GM13976 (cell line): Measurements from ENCODE around the gene HUWE1.
A peak's percentile ranks its signal among the peaks of the same experiment; 100 is the strongest.

ENCODE experiments used
- DNase-seq: peaks from one replicate; pipeline ENCODE4 v3.0.0; 2012; ENCODE audit warnings: low spot score
- CTCF ChIP-seq: IDR thresholded peaks from 2 replicates; pipeline ENCODE4 v1.5.1; 2012; ENCODE audit warnings: borderline replicate concordance, mild to moderate bottlenecking; ENCODE audit not compliant: insufficient read depth; ENCODE audit errors: extremely low read depth, missing control alignments, control extremely low read depth
- in situ Hi-C: fragments of 300-500 bp; cut with MboI; formaldehyde crosslinking; loops from one replicate; pipeline ENCODE4 v1.12.0; 2022; ENCODE audit warnings: low sequenced_read_pairs, mixed read lengths, inconsistent platforms; ENCODE audit not compliant: unreplicated experiment

The HUWE1 gene

GRCh38 chrX:53685711-53686110 is 808 bp downstream of the HUWE1 start:
- no peak for DNase-seq
- in situ Hi-C loops: no loop called here
- no peak for TF ChIP-seq CTCF

DNA sequence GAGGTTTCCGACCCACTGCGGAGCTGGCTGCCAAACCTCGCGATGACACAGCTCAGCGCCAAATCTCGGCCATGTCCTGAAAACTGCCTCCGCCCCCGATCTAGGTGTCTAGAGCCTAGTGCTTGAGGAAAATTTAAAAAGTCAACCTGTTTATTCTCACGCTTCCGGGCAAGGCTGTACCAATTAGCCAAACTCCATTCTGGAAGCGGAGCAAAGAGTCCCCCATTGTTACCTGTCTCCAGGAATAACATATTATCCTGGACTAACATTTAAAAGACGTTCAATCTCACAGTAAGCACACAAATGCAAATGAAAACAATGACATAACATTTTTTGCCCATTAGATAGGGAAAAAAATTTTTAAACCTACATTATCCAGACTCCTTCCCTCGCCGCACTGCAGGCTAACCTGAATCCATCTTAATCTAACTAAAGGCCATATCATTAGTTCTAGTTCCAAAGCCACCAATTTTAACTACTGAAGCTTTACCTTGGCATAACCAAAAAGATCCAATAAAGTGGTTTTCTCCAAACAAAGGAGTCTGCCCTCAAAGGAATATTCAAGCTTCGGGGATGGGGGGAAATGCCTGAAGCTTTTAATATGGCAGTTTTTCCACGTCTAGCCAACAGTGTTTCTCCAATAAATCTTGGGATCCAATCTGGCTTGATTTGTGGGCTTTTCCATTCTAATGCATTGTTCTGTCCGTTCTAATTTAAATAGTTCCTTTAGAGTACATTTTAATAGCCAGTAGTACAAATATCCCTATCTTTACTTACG is 1.9 kb downstream of the HUWE1 start:
- DNase-seq: no peak
- in situ Hi-C loops: no loop called here
- no peak for TF ChIP-seq CTCF

- no peak for TF ChIP-seq CTCF
- in situ Hi-C loops: no loop called here
- peak; percentile 85 for DNase-seq
Observed at GRCh38 chrX:53683556-53684414, 2.7 kb downstream of the HUWE1 start.

GRCh38 chrX:53682885-53683555 is 3.5 kb downstream of the HUWE1 start:
- peak; percentile 23 for DNase-seq
- no peak for TF ChIP-seq CTCF
- in situ Hi-C loops: no loop called here

DNA sequence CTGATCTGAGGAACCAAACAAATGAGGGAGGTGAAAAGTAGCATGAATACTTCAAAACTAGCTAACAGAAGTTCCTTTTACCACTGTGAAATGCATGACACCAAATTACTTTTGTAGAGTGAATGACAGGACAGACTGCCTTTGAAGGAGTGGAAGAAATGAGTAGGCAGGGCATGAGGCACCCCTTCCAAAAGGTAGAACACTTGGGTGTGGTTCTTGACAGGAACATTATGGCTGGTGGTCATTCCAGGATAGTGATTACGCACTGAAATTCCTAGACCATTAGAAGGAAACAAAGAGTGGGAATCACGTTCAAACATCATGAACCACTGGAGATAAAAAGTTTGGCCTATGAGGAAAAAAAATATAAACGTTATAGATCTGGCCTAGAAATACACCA is 4.9 kb downstream of the HUWE1 start:
- in situ Hi-C loops: no loop called here
- no peak for TF ChIP-seq CTCF
- DNase-seq: no peak

- no peak for TF ChIP-seq CTCF
- DNase-seq: no peak
- in situ Hi-C loops: no loop called here
Observed at GRCh38 chrX:53678667-53679066, 7.9 kb downstream of the HUWE1 start.
